ACC112 (cell line): ENCODE results near the gene FRS2.

ENCODE experiments used
- H2AFZ ChIP-seq: fragments of 200-600 bp; sonication (generic); one replicate; pipeline ENCODE4 v1.6.0; 2017; ENCODE audit warnings: antibody characterized with exemption, low read length; ENCODE audit not compliant: unreplicated experiment
- H3K27ac ChIP-seq: fragments of 200-600 bp; sonication (generic); 2 replicates; pipeline ENCODE4 v1.5.1; 2014; ENCODE audit warnings: low read depth, mild to moderate bottlenecking, antibody characterized with exemption, low read length, moderate library complexity
- H3K27me3 ChIP-seq: fragments of 200-600 bp; sonication (generic); 2 replicates; pipeline ENCODE4 v1.6.1; 2014; ENCODE audit warnings: mild to moderate bottlenecking, antibody characterized with exemption, low read length, moderate library complexity, mixed read lengths; ENCODE audit not compliant: insufficient read depth
- H3K36me3 ChIP-seq: fragments of 200-600 bp; sonication (generic); 2 replicates; pipeline ENCODE4 v1.6.1; 2016; ENCODE audit warnings: mild to moderate bottlenecking, antibody characterized with exemption, low read length, moderate library complexity, mixed read lengths; ENCODE audit not compliant: insufficient read depth
- H3K4me1 ChIP-seq: fragments of 200-600 bp; sonication (generic); one replicate; pipeline ENCODE4 v1.6.1; 2016; ENCODE audit warnings: low read length, mixed read lengths; ENCODE audit not compliant: insufficient read depth, unreplicated experiment, control insufficient read depth
- H3K4me3 ChIP-seq: fragments of 200-600 bp; sonication (generic); 2 replicates; pipeline ENCODE4 v1.5.1; 2014; ENCODE audit warnings: mild to moderate bottlenecking, low read depth, low read length
- H3K79me2 ChIP-seq: fragments of 200-600 bp; sonication (generic); one replicate; pipeline ENCODE4 v1.6.0; 2016; ENCODE audit warnings: low read length; ENCODE audit not compliant: control insufficient read depth, unreplicated experiment, insufficient read depth

FRS2 gene

DNA sequence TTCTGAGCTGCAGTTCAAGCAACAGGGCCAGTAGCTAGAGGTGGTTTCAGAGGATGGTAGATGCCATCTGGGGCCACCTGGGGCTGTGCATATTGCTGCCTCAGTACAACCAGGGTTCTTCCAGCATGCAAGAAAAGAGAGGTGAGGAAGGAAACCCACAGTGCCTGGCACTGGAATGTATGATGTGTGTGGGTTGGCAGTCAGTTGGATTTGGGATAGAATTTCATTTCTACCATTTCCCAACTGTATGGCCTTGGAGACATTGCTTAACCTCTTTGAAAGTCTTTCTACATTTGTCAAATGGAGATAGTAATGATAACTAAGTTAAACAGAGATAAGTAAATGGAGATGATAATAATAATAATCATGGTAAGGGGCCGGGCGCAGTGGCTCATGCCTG, 150.7 kb downstream of the FRS2 start:
- H3K4me3 ChIP-seq, result no peak overlapping the region
- H3K36me3 ChIP-seq, result no peaks in the 10 kb centered on the region
- H3K27ac ChIP-seq, result no peak overlapping the region
- H2AFZ ChIP-seq, result no peak overlapping the region
- H3K4me1 ChIP-seq, result no peaks in the 10 kb centered on the region
- H3K79me2 ChIP-seq, result no peaks in the 10 kb centered on the region
- H3K27me3 ChIP-seq, result peaks cover 19% of the 10 kb centered on the region; the same call in 1 of the 2 replicates

DNA sequence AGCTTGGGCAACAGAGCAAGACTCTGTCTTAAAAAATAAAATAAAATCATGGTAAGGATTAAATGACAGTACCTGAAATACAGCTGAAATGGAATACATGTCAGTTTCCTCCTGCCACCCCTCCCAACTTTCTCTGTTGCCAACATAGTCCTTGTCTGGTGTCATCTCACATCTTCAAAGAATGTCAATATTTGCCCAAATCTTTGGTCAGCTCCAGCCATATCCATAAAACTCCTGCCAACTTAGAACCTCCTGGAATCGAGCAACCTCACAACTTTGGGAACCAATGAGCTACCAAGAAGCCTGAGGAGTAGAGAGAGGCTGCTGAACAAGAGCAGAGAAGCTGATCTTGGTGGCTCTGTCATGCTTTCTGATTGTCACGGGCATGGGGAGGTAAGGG, 151.4 kb downstream of the FRS2 start:
- H3K79me2 ChIP-seq, result no peaks in the 10 kb centered on the region
- H3K4me3 ChIP-seq, result no peak overlapping the region
- peaks cover 15% of the 10 kb centered on the region; the same call in 1 of the 2 replicates for H3K27me3 ChIP-seq
- no peak overlapping the region for H2AFZ ChIP-seq
- H3K36me3 ChIP-seq, result no peaks in the 10 kb centered on the region
- H3K27ac ChIP-seq, result no peak overlapping the region
- no peaks in the 10 kb centered on the region for H3K4me1 ChIP-seq

DNA sequence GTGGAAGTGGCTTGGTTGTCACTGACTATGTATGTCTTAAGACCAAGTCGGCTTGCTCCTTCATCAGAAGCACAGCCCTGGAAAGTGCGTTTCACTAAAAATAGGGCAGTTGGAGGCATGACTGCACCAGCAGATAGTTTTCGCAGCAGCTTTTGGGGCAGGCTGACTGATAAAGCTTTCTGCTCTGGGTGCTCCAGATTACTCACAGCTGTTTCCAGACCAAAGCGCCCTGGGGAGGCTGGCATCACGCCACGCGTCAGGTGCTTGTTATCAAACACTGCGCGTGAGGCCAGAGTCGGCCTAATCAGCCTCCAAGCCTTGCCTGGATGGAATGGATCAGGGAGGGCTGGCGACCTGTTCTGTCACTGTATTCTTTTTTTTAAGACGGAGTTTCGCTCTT, 153.8 kb downstream of the FRS2 start:
- Histone ChIP-seq H2AFZ (no peak overlapping the region), H3K36me3 (no peaks in the 10 kb centered on the region), H3K79me2 (no peaks in the 10 kb centered on the region), H3K27ac (no peak overlapping the region), H3K4me3 (no peak overlapping the region), H3K27me3 (peaks cover 7% of the 10 kb centered on the region; the same call in 1 of the 2 replicates), H3K4me1 (no peaks in the 10 kb centered on the region)

DNA sequence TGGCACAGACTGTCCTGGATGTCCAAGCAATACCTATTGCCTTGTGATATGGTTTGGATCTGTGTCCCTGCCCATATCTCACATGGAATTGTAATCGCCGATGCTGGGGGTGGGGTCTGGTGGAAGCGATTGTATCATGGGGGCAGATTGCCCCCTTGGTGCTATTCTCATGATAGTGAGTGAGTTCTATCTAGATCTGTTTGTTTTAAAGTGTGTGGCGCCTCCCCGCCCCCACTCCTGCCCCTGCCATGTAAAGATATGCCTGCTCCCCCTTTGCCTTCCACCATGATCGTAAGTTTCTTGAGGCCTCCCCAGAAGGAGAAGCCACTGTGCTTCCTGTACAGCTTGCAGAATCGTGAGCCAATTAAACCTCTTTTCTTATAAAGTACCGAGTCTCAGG, 157.3 kb downstream of the FRS2 start:
- Histone ChIP-seq H3K4me3 (no peak overlapping the region), H3K36me3 (no peaks in the 10 kb centered on the region), H2AFZ (no peak overlapping the region), H3K79me2 (no peaks in the 10 kb centered on the region), H3K27ac (no peak overlapping the region), H3K27me3 (peaks cover 7% of the 10 kb centered on the region; the same call in 1 of the 2 replicates), H3K4me1 (no peaks in the 10 kb centered on the region)
